Liver (tissue), 9 donors: ENCODE data around the gene MGRN1. TPM values are rescaled to one million over a fixed set of nuclear protein-coding genes. Genes with fewer than 3 reads are reported as not detected.

Experiments
- DNase-seq: peaks from one replicate; pipeline ENCODE4 v3.0.0-alpha.2; 2017; ENCODE audit warnings: low spot score
- H3K27ac ChIP-seq, 2 donors: one replicate each; pipeline ENCODE4 v1.7.0; 2013; ENCODE audit warnings: inconsistent platforms in 2 of 2, low read length in 2 of 2, control low read depth in 1 of 2, low read depth in 1 of 2, mild to moderate bottlenecking in 1 of 2
- H3K27me3 ChIP-seq, 4 donors: one replicate each; pipeline versions ENCODE4 v1.6.1 to v1.7.0; 2013; ENCODE audit warnings: low read length in 3 of 4, inconsistent platforms in 1 of 4, mild to moderate bottlenecking in 1 of 4, moderate library complexity in 1 of 4; ENCODE audit not compliant: control insufficient read depth in 4 of 4, insufficient read depth in 4 of 4
- H3K36me3 ChIP-seq, 4 donors: one replicate each; pipeline versions ENCODE4 v1.6.1 to v1.7.0; 2013; ENCODE audit warnings: low read length in 3 of 4, mild to moderate bottlenecking in 3 of 4, low read depth in 1 of 4, moderate library complexity in 1 of 4; ENCODE audit not compliant: control insufficient read depth in 4 of 4, insufficient read depth in 3 of 4
- H3K4me1 ChIP-seq, 4 donors: one replicate each; pipeline versions ENCODE4 v1.6.1 to v1.7.0; 2013; ENCODE audit warnings: low read length in 3 of 4, mild to moderate bottlenecking in 3 of 4, moderate library complexity in 1 of 4; ENCODE audit not compliant: control insufficient read depth in 4 of 4, insufficient read depth in 4 of 4
- H3K4me3 ChIP-seq, 3 donors: one replicate each; pipeline versions ENCODE4 v1.6.1 to v1.7.0; 2013; ENCODE audit warnings: low read length in 3 of 3, control low read depth in 1 of 3, low read depth in 1 of 3, mild to moderate bottlenecking in 1 of 3
- H3K9ac ChIP-seq, 2 donors: one replicate each; pipeline ENCODE4 v1.7.0; 2013; ENCODE audit warnings: low read length in 2 of 2, mild to moderate bottlenecking in 2 of 2, moderate library complexity in 2 of 2, control low read depth in 1 of 2, low read depth in 1 of 2
- H3K9me3 ChIP-seq, 4 donors: one replicate each; pipeline versions ENCODE4 v1.6.1 to v1.7.0; 2013; ENCODE audit warnings: low read length in 3 of 4; ENCODE audit not compliant: control insufficient read depth in 4 of 4
- EGR1 ChIP-seq, 2 donors: IDR thresholded peaks; 2 replicates each; pipeline ENCODE4 v1.6.1; 2016 to 2018; ENCODE audit warnings: antibody characterized with exemption in 2 of 2, low read depth in 2 of 2
- FOXA1 ChIP-seq: IDR thresholded peaks from 2 replicates; pipeline ENCODE4 v1.6.1; 2016; ENCODE audit warnings: antibody characterized with exemption
- FOXA2 ChIP-seq: IDR thresholded peaks from 2 replicates; pipeline ENCODE4 v1.6.1; 2016; ENCODE audit warnings: antibody characterized with exemption
- GABPA ChIP-seq, 2 donors: IDR thresholded peaks in 1 of 2; conservative IDR thresholded peaks in 1 of 2; 2 replicates each; pipeline ENCODE4 v1.6.1; 2016; ENCODE audit warnings: antibody characterized with exemption in 2 of 2, mild to moderate bottlenecking in 1 of 2, moderate library complexity in 1 of 2
- HNF4A ChIP-seq, 2 donors: conservative IDR thresholded peaks; 2 replicates each; pipeline ENCODE4 v1.6.1; 2016; ENCODE audit warnings: antibody characterized with exemption in 2 of 2, mild to moderate bottlenecking in 2 of 2
- HNF4G ChIP-seq: IDR thresholded peaks from 2 replicates; pipeline ENCODE4 v1.6.1; 2016; ENCODE audit warnings: antibody characterized with exemption
- JUND ChIP-seq, 2 donors: IDR thresholded peaks; 2 replicates each; pipeline ENCODE4 v1.6.1; 2016; ENCODE audit warnings: antibody characterized with exemption in 2 of 2
- MAX ChIP-seq: IDR thresholded peaks from 2 replicates; pipeline ENCODE4 v1.6.1; 2016; ENCODE audit warnings: antibody characterized with exemption
- NR2F2 ChIP-seq: IDR thresholded peaks from 2 replicates; pipeline ENCODE4 v1.6.1; 2016; ENCODE audit warnings: antibody characterized with exemption
- RAD21 ChIP-seq, 2 donors: IDR thresholded peaks; 2 replicates each; pipeline ENCODE4 v1.6.1; 2016; ENCODE audit warnings: antibody characterized with exemption in 2 of 2, mild to moderate bottlenecking in 2 of 2
- REST ChIP-seq: IDR thresholded peaks from 2 replicates; pipeline ENCODE4 v1.6.1; 2016; ENCODE audit warnings: antibody characterized with exemption, mild to moderate bottlenecking
- RXRA ChIP-seq, 2 donors: IDR thresholded peaks; 2 replicates each; pipeline ENCODE4 v1.6.1; 2017 to 2018; ENCODE audit warnings: antibody characterized with exemption in 2 of 2, mild to moderate bottlenecking in 1 of 2
- SP1 ChIP-seq: IDR thresholded peaks from 2 replicates; pipeline ENCODE4 v1.6.1; 2018; ENCODE audit warnings: antibody characterized with exemption, mild to moderate bottlenecking
- TAF1 ChIP-seq: conservative IDR thresholded peaks from 2 replicates; pipeline ENCODE4 v1.6.1; 2016; ENCODE audit warnings: antibody characterized with exemption, mild to moderate bottlenecking
- YY1 ChIP-seq: IDR thresholded peaks from 2 replicates; pipeline ENCODE4 v1.6.1; 2016; ENCODE audit warnings: antibody characterized with exemption, mild to moderate bottlenecking
- ZBTB33 ChIP-seq: IDR thresholded peaks from 2 replicates; pipeline ENCODE4 v1.6.1; 2016; ENCODE audit warnings: antibody characterized with exemption
- WGBS: extraction: QIAGEN DNeasy Blood & Tissue Kit; methylation state at CpG from one replicate; pipeline ENCODE4 v1.1.7; 2013; 5-methylcytosine and 5-hydroxymethylcytosine counted together
- polyA plus RNA-seq, 2 donors: library from polyadenylated mRNA; stranded (reverse) in 1 of 2; unstranded in 1 of 2; fragments of 200-250 nt in 1 of 2; fragments of >200 nt in 1 of 2; fragmentation: Nextera tagmentation in 1 of 2; extraction: Ambion mirVana in 1 of 2; gene quantifications; one replicate each; pipeline versions ENCODE4 v1.2.1 to v1.2.3, GENCODE V29; 2013 to 2015
- total RNA-seq, 2 donors: library from RNA; depleted of rRNA; stranded (reverse); fragments of >200 nt; gene quantifications; one replicate each; pipeline ENCODE4 v1.2.3, GENCODE V29; 2014
- TF ChIP-seq, protein P1 (sequence below): fragments of 150-350 bp; IDR thresholded peaks from 2 replicates; pipeline ENCODE4 v1.5.1; 2017; ENCODE audit warnings: improper control_type of control experiment, low read depth, low read length; ENCODE audit not compliant: missing input control
- TF ChIP-seq, protein P2 (sequence below): IDR thresholded peaks from 2 replicates; pipeline ENCODE4 v1.6.1; 2016; ENCODE audit warnings: antibody characterized with exemption
- donor health status: healthy.
- donor health status: healthy.
- donor health status: healthy.
- donor health status: healthy.
- donor health status: healthy.

Gene MGRN1
- total and polyA plus RNA-seq, 4 donors: 15.9 to 35.7 (median 25.9) TPM

GRCh38 chr16:4683255-4684057 lies 58.8 kb downstream of the MGRN1 start:
- DNase-seq: no peak
- H3K27me3 ChIP-seq: no peaks in the 10 kb centered on the region
- TF ChIP-seq MAX: no peak
- peak; percentile 11 to 15 for TF ChIP-seq HNF4A (conservative IDR thresholded peaks at IDR 0.05)
- TF ChIP-seq, protein P1, sequence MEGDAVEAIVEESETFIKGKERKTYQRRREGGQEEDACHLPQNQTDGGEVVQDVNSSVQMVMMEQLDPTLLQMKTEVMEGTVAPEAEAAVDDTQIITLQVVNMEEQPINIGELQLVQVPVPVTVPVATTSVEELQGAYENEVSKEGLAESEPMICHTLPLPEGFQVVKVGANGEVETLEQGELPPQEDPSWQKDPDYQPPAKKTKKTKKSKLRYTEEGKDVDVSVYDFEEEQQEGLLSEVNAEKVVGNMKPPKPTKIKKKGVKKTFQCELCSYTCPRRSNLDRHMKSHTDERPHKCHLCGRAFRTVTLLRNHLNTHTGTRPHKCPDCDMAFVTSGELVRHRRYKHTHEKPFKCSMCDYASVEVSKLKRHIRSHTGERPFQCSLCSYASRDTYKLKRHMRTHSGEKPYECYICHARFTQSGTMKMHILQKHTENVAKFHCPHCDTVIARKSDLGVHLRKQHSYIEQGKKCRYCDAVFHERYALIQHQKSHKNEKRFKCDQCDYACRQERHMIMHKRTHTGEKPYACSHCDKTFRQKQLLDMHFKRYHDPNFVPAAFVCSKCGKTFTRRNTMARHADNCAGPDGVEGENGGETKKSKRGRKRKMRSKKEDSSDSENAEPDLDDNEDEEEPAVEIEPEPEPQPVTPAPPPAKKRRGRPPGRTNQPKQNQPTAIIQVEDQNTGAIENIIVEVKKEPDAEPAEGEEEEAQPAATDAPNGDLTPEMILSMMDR: no peak
- TF ChIP-seq YY1: no peak
- no peak for TF ChIP-seq EGR1 (IDR thresholded peaks at IDR 0.05; ENCODE audit: low read depth in 2 of 2)
- no peak for TF ChIP-seq JUND (IDR thresholded peaks at IDR 0.05)
- TF ChIP-seq GABPA (IDR thresholded peaks at IDR 0.05 in 1 of 2, conservative IDR thresholded peaks at IDR 0.05 in 1 of 2): no peak
- TF ChIP-seq FOXA2: no peak
- TF ChIP-seq TAF1: no peak
- peak in 1 of 2 donors; percentile 55 for TF ChIP-seq RXRA (IDR thresholded peaks at IDR 0.05)
- TF ChIP-seq NR2F2: no peak
- TF ChIP-seq, protein P2, sequence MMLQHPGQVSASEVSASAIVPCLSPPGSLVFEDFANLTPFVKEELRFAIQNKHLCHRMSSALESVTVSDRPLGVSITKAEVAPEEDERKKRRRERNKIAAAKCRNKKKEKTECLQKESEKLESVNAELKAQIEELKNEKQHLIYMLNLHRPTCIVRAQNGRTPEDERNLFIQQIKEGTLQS: no peak
- TF ChIP-seq HNF4G: no peak
- TF ChIP-seq SP1: no peak
- TF ChIP-seq RAD21 (IDR thresholded peaks at IDR 0.05): no peak
- H3K36me3 ChIP-seq: peaks cover 0 to 9% (median 3%) of the 10 kb centered on the region in 4 donors
- 52% methylated on average over 17 of the region's 17 CpGs for WGBS
- H3K4me3 ChIP-seq: no peak overlapping the region
- no peaks in the 10 kb centered on the region for H3K9me3 ChIP-seq
- peaks cover 17 to 95% (median 78%) of the 10 kb centered on the region in 4 donors for H3K4me1 ChIP-seq
- peak overlapping the region; percentile 12 to 13 for H3K9ac ChIP-seq
- peak overlapping the region; percentile 88 to 98 for H3K27ac ChIP-seq

- no peaks in the 10 kb centered on the region for H3K27me3 ChIP-seq
- DNase-seq: no peak
- H3K4me1 ChIP-seq: peaks cover 17 to 95% (median 78%) of the 10 kb centered on the region in 4 donors
- no peaks in the 10 kb centered on the region for H3K9me3 ChIP-seq
- peak overlapping the region; percentile 40 to 58 for H3K9ac ChIP-seq
- WGBS: 70% methylated on average over 23 of the region's 23 CpGs
- peak overlapping the region; percentile 88 to 98 for H3K27ac ChIP-seq
- H3K36me3 ChIP-seq: peaks cover 0 to 9% (median 5%) of the 10 kb centered on the region in 4 donors
- no peak overlapping the region for H3K4me3 ChIP-seq
- TF ChIP-seq TAF1 (no peak), EGR1 (IDR thresholded peaks at IDR 0.05; ENCODE audit: low read depth in 2 of 2) (no peak), FOXA1 (no peak), NR2F2 (no peak), JUND (IDR thresholded peaks at IDR 0.05) (no peak), GABPA (IDR thresholded peaks at IDR 0.05 in 1 of 2, conservative IDR thresholded peaks at IDR 0.05 in 1 of 2) (no peak), YY1 (no peak), RXRA (IDR thresholded peaks at IDR 0.05) (no peak), REST (no peak), ZBTB33 (no peak), HNF4A (conservative IDR thresholded peaks at IDR 0.05) (no peak), RAD21 (IDR thresholded peaks at IDR 0.05) (no peak), HNF4G (no peak), SP1 (no peak), FOXA2 (no peak)
- TF ChIP-seq, protein P1: no peak
- TF ChIP-seq, protein P2: no peak
These were observed 59.6 kb downstream of the MGRN1 start for GRCh38 chr16:4684058-4684715.
